ENCODE data around the gene RFT1. TPM values are rescaled to one million over a fixed set of nuclear protein-coding genes. Genes with fewer than 3 reads are reported as not detected.
A peak's percentile ranks its signal among the peaks of the same experiment; 100 is the strongest.

The RFT1 gene
- total RNA-seq, 2 donors from 2014 or later = 29.3 to 35.2 TPM

GRCh38 chr3:53166206-53166605 lies 36.0 kb upstream of the RFT1 start:
- WGBS, 2 experiments (ENCODE audit: insufficient coverage in 1 of 2, insufficient read length in 1 of 2) = 90 to 100% methylated on average over 3 to 4 of the region's 4 CpGs

GRCh38 chr3:53164911-53165310 lies 34.7 kb upstream of the RFT1 start:
- Histone ChIP-seq H3K4me3 (ENCODE audit: low read length) (no peak overlapping the region), H3K4me1 (ENCODE audit: control insufficient read depth, insufficient read depth, low read length) (peaks cover 11% of the 10 kb centered on the region), H3K36me3 (ENCODE audit: control insufficient read depth, insufficient read depth, low read length) (no peaks in the 10 kb centered on the region), H3K27ac (ENCODE audit: low read depth, low read length) (no peak overlapping the region), H3K27me3 (ENCODE audit: control insufficient read depth, insufficient read depth, low read length, poor library complexity, severe bottlenecking) (peaks cover 5% of the 10 kb centered on the region), H3K9me3 (ENCODE audit: control insufficient read depth, low read length) (no peaks in the 10 kb centered on the region), H3K9ac (ENCODE audit: extremely low read depth, low read length, poor library complexity, severe bottlenecking) (no peak overlapping the region)
- Mint-ChIP-seq H3K4me1 (peaks cover 29% of the 10 kb centered on the region), H3K4me3 (no peak overlapping the region), H3K36me3 (ENCODE audit: low read depth) (no peaks in the 10 kb centered on the region), H3K9me3 (no peaks in the 10 kb centered on the region), H3K27ac (no peak overlapping the region), H3K27me3 (ENCODE audit: insufficient read depth) (no peaks in the 10 kb centered on the region)
- TF ChIP-seq CTCF (conservative IDR thresholded peaks at IDR 0.05) = no peak
- 72 to 79% methylated on average over 8 to 9 of the region's 9 CpGs for WGBS, 2 experiments (ENCODE audit: insufficient coverage in 1 of 2, insufficient read length in 1 of 2)
- DNase-seq = peak; percentile 76

More at GRCh38 chr3:53166206-53166605, 36.0 kb upstream of the RFT1 start:
- Histone ChIP-seq H3K36me3 (ENCODE audit: control insufficient read depth, insufficient read depth, low read length) (no peaks in the 10 kb centered on the region), H3K27me3 (ENCODE audit: control insufficient read depth, insufficient read depth, low read length, poor library complexity, severe bottlenecking) (no peaks in the 10 kb centered on the region), H3K9me3 (ENCODE audit: control insufficient read depth, low read length) (no peaks in the 10 kb centered on the region), H3K4me3 (ENCODE audit: low read length) (no peak overlapping the region), H3K9ac (ENCODE audit: extremely low read depth, low read length, poor library complexity, severe bottlenecking) (no peak overlapping the region), H3K27ac (ENCODE audit: low read depth, low read length) (no peak overlapping the region), H3K4me1 (ENCODE audit: control insufficient read depth, insufficient read depth, low read length) (peaks cover 6% of the 10 kb centered on the region)
- no peak for DNase-seq
- H3K4me3 Mint-ChIP-seq = no peak overlapping the region
- H3K27me3 Mint-ChIP-seq (ENCODE audit: insufficient read depth) = no peaks in the 10 kb centered on the region
- H3K9me3 Mint-ChIP-seq = no peaks in the 10 kb centered on the region
- TF ChIP-seq CTCF (conservative IDR thresholded peaks at IDR 0.05) = no peak
- H3K36me3 Mint-ChIP-seq (ENCODE audit: low read depth) = no peaks in the 10 kb centered on the region
- no peak overlapping the region for H3K27ac Mint-ChIP-seq
- peaks cover 30% of the 10 kb centered on the region for H3K4me1 Mint-ChIP-seq

- no peak overlapping the region for H3K27ac Mint-ChIP-seq
- peak overlapping the region; percentile 70 for H3K4me3 ChIP-seq (ENCODE audit: low read length)
Observed at GRCh38 chr3:53163444-53164387, 33.5 kb upstream of the RFT1 start.

More at GRCh38 chr3:53163444-53164387, 33.5 kb upstream of the RFT1 start:
- Histone ChIP-seq H3K27ac (ENCODE audit: low read depth, low read length) (no peak overlapping the region), H3K4me1 (ENCODE audit: control insufficient read depth, insufficient read depth, low read length) (peaks cover 12% of the 10 kb centered on the region), H3K9ac (ENCODE audit: extremely low read depth, low read length, poor library complexity, severe bottlenecking) (no peak overlapping the region), H3K27me3 (ENCODE audit: control insufficient read depth, insufficient read depth, low read length, poor library complexity, severe bottlenecking) (peaks cover 5% of the 10 kb centered on the region), H3K36me3 (ENCODE audit: control insufficient read depth, insufficient read depth, low read length) (no peaks in the 10 kb centered on the region), H3K9me3 (ENCODE audit: control insufficient read depth, low read length) (no peaks in the 10 kb centered on the region)
- Mint-ChIP-seq H3K9me3 (no peaks in the 10 kb centered on the region), H3K4me1 (peaks cover 30% of the 10 kb centered on the region), H3K4me3 (peak overlapping the region; percentile 82), H3K27me3 (ENCODE audit: insufficient read depth) (no peaks in the 10 kb centered on the region), H3K36me3 (ENCODE audit: low read depth) (no peaks in the 10 kb centered on the region)
- TF ChIP-seq CTCF (conservative IDR thresholded peaks at IDR 0.05) = no peak
- 84 to 90% methylated on average over 3 to 6 of the region's 6 CpGs for WGBS, 2 experiments (ENCODE audit: insufficient coverage in 1 of 2, insufficient read length in 1 of 2)
- DNase-seq = no peak
